Measurements from ENCODE around the gene ATF2.
A peak's percentile ranks its signal among the peaks of the same experiment; 100 is the strongest.
"Not testable (repeated sequence)": the region's sequence is repeated elsewhere in the genome, so short reads cannot be mapped to it uniquely, and the experiment has no call there.

Gene ATF2

DNA sequence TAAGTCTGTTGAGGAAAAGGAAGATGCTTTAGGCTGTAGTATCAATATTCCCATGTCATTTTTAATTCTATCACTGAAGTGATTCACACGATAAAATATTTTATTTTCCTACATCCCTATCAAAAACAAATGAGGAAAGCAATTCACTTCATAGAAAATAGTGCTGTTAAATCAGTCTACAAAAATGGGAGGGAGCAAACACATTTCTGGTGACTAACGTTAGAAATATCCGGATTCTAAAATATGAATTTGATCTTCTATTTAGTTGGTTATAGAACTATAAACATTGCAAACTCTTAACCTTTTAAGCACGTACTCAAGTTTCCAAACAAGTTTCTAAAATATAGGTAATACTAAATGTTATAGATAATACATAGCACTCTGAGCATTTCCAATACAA is 20.8 kb downstream of the ATF2 start:
- DNase-seq (ENCODE audit: low spot score in 2 of 2) (no peak), ATAC-seq (ENCODE audit: low read depth) (no peak)
- Mint-ChIP-seq H3K4me3 (no peak overlapping the region), H3K27me3 (no peaks in the 10 kb centered on the region), H3K4me1 (peaks cover 26% of the 10 kb centered on the region), H3K36me3 (peaks cover 13% of the 10 kb centered on the region), H3K9me3 (no peaks in the 10 kb centered on the region), H3K27ac (no peak overlapping the region)

DNA sequence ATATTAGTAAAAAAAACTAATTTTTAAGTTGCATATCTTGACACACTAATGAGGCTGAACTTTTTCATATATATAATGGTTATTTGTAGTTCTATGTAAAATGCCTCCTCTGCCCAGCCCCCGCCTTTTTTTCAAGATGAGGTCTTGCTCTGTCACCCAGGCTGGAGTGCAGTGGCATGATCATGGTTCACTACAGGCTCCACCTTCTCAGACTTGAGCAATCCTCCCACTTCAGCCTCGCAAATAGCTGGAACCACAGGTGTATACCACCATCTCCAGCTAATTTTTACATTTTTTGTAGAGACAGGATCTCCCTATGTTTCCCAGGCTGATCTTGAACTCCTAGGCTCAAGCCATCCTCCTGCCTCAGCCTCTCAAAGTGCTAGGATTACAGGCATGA is 24.3 kb downstream of the ATF2 start:
- ATAC-seq (ENCODE audit: low read depth) (no peak), DNase-seq (ENCODE audit: low spot score in 2 of 2) (no peak)
- Mint-ChIP-seq H3K4me1 (peaks cover 16% of the 10 kb centered on the region), H3K27me3 (no peaks in the 10 kb centered on the region), H3K9me3 (no peaks in the 10 kb centered on the region), H3K27ac (no peak overlapping the region), H3K36me3 (peaks cover 9% of the 10 kb centered on the region), H3K4me3 (no peak overlapping the region)

DNA sequence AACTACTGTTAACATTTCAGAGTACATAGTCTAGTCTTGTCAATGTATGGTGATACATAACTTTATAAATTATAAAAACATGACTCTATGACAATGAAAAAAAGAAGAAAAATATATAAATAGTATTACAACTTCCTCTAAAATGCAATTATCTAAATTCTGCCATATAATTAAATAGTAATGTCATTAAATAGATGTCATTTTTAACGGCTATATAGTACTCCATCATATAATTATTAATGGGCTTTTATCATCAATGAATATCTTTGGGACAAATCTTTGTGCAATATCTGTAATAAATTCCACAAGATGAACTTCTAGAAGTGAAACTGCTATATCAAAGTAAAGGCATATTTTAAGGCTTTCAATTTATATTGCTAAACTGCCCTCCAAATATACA is 24.8 kb downstream of the ATF2 start:
- H3K27ac Mint-ChIP-seq: no peak overlapping the region

DNA sequence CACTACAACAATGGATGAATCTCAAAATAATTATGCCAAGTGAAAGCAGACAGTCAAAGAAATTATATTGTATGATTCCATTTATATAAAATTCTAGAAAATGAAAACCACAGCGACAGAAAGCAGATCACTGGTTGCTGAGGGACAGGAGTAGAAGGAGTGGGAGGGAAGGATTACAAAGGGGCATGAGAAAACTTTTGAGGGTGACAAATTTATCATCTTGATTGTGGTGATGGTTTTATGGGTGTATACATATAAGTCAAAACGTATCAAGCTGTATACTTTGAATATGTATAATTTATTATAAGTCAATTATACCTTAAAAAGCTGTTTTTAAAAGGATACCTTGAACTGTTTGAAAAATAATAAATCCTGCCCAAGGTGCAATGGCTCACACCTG is 27.7 kb downstream of the ATF2 start:
- ATAC-seq (ENCODE audit: low read depth) (no peak), DNase-seq (ENCODE audit: low spot score in 2 of 2) (no peak)
- H3K27ac Mint-ChIP-seq: no peak overlapping the region
- no peaks in the 10 kb centered on the region for H3K9me3 Mint-ChIP-seq
- H3K4me1 Mint-ChIP-seq: peaks cover 21% of the 10 kb centered on the region
- no peak overlapping the region for H3K4me3 Mint-ChIP-seq
- peaks cover 18% of the 10 kb centered on the region for H3K36me3 Mint-ChIP-seq
- H3K27me3 Mint-ChIP-seq: no peaks in the 10 kb centered on the region

More for the DNA sequence above, 24.8 kb downstream of the ATF2 start:
- H3K4me1 Mint-ChIP-seq: peaks cover 16% of the 10 kb centered on the region
- no peak overlapping the region for H3K4me3 Mint-ChIP-seq
- peaks cover 12% of the 10 kb centered on the region for H3K36me3 Mint-ChIP-seq
- DNase-seq (ENCODE audit: low spot score in 2 of 2) (no peak), ATAC-seq (ENCODE audit: low read depth) (no peak)
- no peaks in the 10 kb centered on the region for H3K27me3 Mint-ChIP-seq
- no peaks in the 10 kb centered on the region for H3K9me3 Mint-ChIP-seq

DNA sequence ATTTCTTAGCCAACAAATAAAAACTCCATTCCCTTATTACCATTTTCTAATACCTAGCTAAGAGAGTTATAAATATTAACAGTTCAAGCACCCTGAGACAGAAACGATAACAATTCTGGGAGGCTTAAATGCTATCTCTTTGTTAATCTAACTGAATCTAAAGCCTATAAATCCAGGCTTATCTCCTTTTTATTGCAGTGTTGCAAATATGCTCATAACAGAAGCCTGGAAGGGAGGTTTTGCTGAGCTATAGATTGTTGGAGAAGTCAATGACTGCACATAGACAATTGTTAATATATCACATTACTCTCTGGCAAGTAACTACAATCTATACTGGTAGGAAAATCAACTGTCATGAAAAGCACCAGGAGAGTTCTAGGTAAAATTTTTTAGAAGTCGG is 30.2 kb downstream of the ATF2 start:
- ATAC-seq (ENCODE audit: low read depth) (no peak), DNase-seq (ENCODE audit: low spot score in 2 of 2) (no peak)
- Mint-ChIP-seq H3K4me1 (peaks cover 15% of the 10 kb centered on the region), H3K4me3 (no peak overlapping the region), H3K36me3 (peaks cover 25% of the 10 kb centered on the region), H3K27me3 (no peaks in the 10 kb centered on the region), H3K9me3 (no peaks in the 10 kb centered on the region), H3K27ac (no peak overlapping the region)

DNA sequence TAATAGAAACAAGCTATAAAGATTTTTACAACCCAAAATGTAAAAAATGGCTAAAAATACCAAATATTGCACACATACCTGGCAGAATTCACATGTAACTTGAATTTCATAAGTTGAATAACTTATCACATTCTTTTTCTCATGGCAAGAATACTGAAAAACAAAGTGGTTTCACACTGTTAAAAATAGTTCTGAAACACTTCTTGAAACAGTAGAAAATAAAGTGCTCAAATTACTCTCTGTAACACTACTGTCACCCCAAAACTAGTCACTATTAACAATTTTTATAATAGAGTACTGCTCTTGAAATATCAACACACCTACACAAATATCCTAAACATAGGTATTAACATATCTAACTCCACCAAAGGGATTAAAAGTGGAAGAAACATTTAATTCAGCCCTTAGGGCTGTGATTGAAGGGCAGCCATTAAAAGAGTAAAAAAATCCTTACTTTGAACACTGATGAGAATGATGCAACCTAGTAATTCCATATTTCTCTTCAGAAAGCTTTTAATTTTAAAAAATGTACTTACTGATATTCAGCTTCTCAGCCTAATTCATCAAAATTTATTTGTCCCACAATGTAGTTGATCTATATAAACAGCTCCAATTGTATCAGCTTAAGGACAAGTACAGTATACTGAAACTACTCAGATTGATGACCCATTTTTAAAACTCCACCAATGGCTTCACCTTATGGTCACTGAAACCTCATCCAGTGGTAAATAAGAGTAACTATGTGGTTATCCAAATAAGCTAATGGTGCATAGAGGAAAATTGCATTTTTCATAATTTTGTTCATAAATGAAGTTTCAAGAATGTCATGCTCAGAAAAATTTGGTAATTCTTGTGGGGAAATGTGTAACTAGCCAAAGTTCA is 31.4 kb downstream of the ATF2 start:
- peaks cover 21% of the 10 kb centered on the region for H3K36me3 Mint-ChIP-seq
- H3K4me3 Mint-ChIP-seq: no peak overlapping the region
- peaks cover 8% of the 10 kb centered on the region for H3K4me1 Mint-ChIP-seq
- no peaks in the 10 kb centered on the region for H3K27me3 Mint-ChIP-seq
- ATAC-seq (ENCODE audit: low read depth) (no peak), DNase-seq (ENCODE audit: low spot score in 2 of 2) (no peak)
- H3K9me3 Mint-ChIP-seq: no peaks in the 10 kb centered on the region
- H3K27ac Mint-ChIP-seq: no peak overlapping the region

DNA sequence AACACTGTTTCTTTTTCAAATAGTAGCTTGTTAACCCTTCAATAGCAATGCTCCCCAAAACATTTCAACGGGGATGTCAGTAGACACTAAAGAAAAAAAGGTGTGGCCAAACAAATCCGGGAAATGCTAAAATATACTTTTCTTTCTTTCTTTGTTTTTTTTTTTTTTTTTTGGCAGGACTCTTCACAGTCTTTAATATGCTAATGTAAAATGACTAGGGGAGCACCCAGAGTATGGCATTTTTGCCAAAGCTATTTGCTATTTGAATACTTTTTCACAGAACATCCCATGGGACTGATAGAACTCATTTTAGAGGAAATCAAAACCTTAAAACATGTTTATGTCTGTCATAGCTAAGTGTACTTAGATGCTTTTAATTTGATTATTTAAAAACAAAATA is 32.1 kb downstream of the ATF2 start:
- H3K36me3 Mint-ChIP-seq: peaks cover 21% of the 10 kb centered on the region
- no peaks in the 10 kb centered on the region for H3K9me3 Mint-ChIP-seq
- no peak for ATAC-seq (ENCODE audit: low read depth)

DNA sequence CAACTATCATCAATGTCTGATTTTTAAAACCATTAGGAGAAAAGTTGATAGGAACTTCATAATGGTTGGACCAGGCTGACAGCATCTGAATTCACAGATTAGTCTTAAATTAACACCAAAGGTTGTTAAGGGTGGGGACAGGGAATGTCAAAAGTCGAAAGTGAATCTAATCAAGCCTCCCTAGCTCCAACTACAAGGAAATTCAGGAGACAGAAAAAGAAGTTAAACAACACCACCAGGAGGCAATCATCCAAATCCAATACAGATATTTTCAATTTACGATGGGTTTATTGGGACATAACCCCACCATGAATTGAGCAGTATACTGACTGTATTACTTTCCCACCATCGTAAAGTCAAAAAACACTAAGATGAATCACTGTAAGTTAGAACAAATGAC is 32.8 kb downstream of the ATF2 start:
- Mint-ChIP-seq H3K9me3 (no peaks in the 10 kb centered on the region), H3K27ac (no peak overlapping the region), H3K36me3 (peaks cover 23% of the 10 kb centered on the region), H3K4me1 (peaks cover 8% of the 10 kb centered on the region), H3K27me3 (no peaks in the 10 kb centered on the region), H3K4me3 (no peak overlapping the region)
- DNase-seq (ENCODE audit: low spot score in 2 of 2) (no peak), ATAC-seq (ENCODE audit: low read depth) (no peak)

More for the DNA sequence above, 32.1 kb downstream of the ATF2 start:
- H3K27me3 Mint-ChIP-seq: no peaks in the 10 kb centered on the region
- no peak overlapping the region for H3K4me3 Mint-ChIP-seq
- H3K4me1 Mint-ChIP-seq: peaks cover 8% of the 10 kb centered on the region
- no peak overlapping the region for H3K27ac Mint-ChIP-seq
- DNase-seq (ENCODE audit: low spot score in 2 of 2): no peak

DNA sequence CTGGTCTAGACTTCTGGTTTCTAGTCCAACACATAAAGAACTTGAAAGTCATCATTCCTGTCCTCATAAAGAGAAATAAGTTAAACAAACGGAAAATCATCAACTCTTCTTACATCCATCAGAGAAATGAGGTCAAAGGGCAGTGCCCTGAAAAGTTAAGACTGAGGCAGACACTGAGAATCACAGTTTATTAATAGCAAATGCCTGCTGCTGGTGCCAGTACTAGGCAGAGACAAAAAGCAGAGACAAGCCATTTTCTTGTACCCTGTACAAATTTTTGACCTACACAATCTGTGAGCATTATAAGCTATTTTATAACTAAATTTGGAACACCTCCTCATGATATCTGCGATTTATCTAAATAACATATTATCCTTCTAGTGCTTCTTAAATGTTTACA is 36.8 kb downstream of the ATF2 start:
- ATAC-seq (ENCODE audit: low read depth) (no peak), DNase-seq (ENCODE audit: low spot score in 2 of 2) (no peak)

DNA sequence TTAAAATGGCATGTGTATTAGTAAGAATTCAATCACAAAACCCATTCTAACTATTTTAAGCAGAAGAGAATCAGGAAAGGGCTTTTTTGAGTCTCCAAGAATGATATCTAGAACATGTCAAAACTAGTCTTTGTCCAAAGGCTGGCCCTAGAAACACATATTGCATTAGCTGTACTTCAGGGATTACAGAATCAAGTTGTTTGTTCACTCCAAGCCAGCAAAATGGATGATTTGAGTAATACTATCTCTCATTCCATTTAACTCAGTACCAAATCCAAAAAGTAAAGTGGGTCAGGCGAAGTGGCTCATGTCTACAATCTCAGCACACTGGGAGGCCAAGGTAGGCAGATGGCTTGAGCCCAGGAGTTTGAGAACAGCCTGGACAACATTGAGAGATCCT is 41.3 kb downstream of the ATF2 start:
- peaks cover 23% of the 10 kb centered on the region for H3K36me3 Mint-ChIP-seq
- no peaks in the 10 kb centered on the region for H3K9me3 Mint-ChIP-seq
- H3K4me1 Mint-ChIP-seq: peaks cover 4% of the 10 kb centered on the region
- ATAC-seq (ENCODE audit: low read depth) (no peak), DNase-seq (ENCODE audit: low spot score in 2 of 2) (no peak)
- H3K4me3 Mint-ChIP-seq: no peak overlapping the region
- H3K27ac Mint-ChIP-seq: no peak overlapping the region
- no peaks in the 10 kb centered on the region for H3K27me3 Mint-ChIP-seq

More for the DNA sequence above, 36.8 kb downstream of the ATF2 start:
- H3K27me3 Mint-ChIP-seq: no peaks in the 10 kb centered on the region
- peaks cover 34% of the 10 kb centered on the region for H3K36me3 Mint-ChIP-seq
- no peak overlapping the region for H3K27ac Mint-ChIP-seq
- peaks cover 2% of the 10 kb centered on the region for H3K4me1 Mint-ChIP-seq
- no peak overlapping the region for H3K4me3 Mint-ChIP-seq
- no peaks in the 10 kb centered on the region for H3K9me3 Mint-ChIP-seq

DNA sequence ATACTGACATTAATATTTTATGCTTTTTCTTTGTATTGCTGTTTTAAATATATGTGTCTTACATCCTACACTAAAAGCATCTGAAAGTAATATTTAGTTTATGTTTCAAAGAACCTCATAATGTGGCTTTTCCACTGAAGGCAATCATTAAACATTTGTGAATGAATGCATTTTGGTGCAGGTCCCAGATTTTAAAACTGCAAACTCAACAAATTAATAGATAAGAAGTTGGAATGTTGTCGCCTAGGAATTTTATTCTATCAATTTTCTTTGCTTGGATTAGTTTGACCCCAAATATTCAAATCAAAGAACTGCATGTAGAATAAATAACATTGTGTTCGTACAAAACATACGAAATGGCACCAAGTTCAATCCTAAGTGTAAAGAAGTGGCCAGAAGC is 44.7 kb downstream of the ATF2 start:
- ATAC-seq (ENCODE audit: low read depth) (no peak), DNase-seq (ENCODE audit: low spot score in 2 of 2) (no peak)
- no peaks in the 10 kb centered on the region for H3K27me3 Mint-ChIP-seq
- no peak overlapping the region for H3K27ac Mint-ChIP-seq
- peaks cover 16% of the 10 kb centered on the region for H3K36me3 Mint-ChIP-seq
- peaks cover 8% of the 10 kb centered on the region for H3K4me1 Mint-ChIP-seq
- H3K4me3 Mint-ChIP-seq: no peak overlapping the region
- H3K9me3 Mint-ChIP-seq: no peaks in the 10 kb centered on the region

DNA sequence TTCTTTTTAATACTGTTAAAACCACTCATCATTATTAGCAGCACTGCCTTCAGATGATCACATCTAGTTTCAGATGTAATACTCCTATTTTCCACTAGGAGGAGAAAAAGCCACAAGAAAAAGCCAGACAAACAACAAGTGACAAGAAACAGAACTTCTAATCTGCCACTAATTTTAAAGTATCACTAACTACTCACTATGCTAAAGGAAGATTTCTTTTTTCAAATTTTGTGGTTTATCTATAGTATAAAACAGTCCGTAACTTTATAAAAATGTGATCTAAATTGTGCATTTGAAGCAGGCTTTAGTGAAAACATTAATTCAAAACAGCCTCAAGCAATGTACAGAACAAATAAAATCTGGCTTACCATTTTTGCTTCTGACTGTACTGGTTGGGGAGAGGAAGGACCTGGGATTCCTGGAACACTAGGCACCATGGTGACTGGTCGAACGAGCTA is 56.8 kb downstream of the ATF2 start:
- H3K36me3 Mint-ChIP-seq: peaks cover 26% of the 10 kb centered on the region
- no peak overlapping the region for H3K4me3 Mint-ChIP-seq
- no peaks in the 10 kb centered on the region for H3K27me3 Mint-ChIP-seq
- H3K9me3 Mint-ChIP-seq: no peaks in the 10 kb centered on the region
- ATAC-seq (ENCODE audit: low read depth): peak; percentile 57
- H3K4me1 Mint-ChIP-seq: peaks cover 2% of the 10 kb centered on the region
- DNase-seq (ENCODE audit: low spot score in 2 of 2): peak in 1 of 2 donors; percentile 36
- H3K27ac Mint-ChIP-seq: peak overlapping the region; percentile 60

DNA sequence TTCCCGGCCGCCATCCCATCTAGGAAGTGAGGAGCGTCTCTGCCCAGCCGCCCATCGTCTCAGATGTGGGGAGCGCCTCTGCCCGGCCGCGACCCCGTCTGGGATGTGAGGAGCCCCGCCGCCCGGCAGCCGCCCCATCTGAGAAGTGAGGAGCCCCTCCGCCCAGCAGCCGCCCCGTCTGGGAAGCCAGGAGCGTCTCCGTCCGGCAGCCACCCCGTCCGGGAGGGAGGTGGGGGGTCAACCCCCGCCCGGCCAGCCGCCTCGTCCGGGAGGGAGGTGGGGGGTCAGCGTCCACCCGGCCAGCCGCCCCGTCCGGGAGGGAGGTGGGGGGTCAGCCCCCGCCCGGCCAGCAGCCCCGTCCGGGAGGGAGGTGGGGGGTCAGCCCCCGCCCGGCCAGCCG is 59.9 kb downstream of the ATF2 start:
- not testable (repeated sequence) for H3K27ac Mint-ChIP-seq; DNase-seq (ENCODE audit: low spot score in 2 of 2); H3K27me3 Mint-ChIP-seq; H3K4me1 Mint-ChIP-seq; H3K4me3 Mint-ChIP-seq; ATAC-seq (ENCODE audit: low read depth); H3K9me3 Mint-ChIP-seq
- H3K36me3 Mint-ChIP-seq: peaks cover 19% of the 10 kb centered on the region

DNA sequence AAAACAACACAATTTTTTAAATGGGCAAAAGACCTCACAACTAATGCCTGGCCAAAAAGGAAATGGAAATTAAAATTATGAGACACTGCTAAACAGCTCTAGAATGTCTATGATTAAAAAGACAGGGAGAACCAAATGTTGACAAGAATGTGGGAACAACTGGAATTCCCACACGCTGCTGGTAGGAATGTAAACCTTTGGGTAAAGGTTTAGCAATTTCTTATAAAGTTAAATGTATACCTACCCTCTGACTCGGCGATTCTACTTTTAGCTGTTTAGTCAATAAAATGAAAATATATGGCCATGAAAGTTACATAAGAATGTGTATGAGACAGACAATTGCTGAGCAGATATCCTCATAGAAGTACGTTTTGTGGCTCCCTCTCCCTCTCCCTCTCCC is 60.9 kb downstream of the ATF2 start:
- H3K4me1 Mint-ChIP-seq: peaks cover 2% of the 10 kb centered on the region
- DNase-seq (ENCODE audit: low spot score in 2 of 2) (no peak), ATAC-seq (ENCODE audit: low read depth) (no peak)
- H3K27me3 Mint-ChIP-seq: no peaks in the 10 kb centered on the region
- H3K36me3 Mint-ChIP-seq: peaks cover 19% of the 10 kb centered on the region
- H3K4me3 Mint-ChIP-seq: no peak overlapping the region
- H3K27ac Mint-ChIP-seq: no peak overlapping the region
- no peaks in the 10 kb centered on the region for H3K9me3 Mint-ChIP-seq

DNA sequence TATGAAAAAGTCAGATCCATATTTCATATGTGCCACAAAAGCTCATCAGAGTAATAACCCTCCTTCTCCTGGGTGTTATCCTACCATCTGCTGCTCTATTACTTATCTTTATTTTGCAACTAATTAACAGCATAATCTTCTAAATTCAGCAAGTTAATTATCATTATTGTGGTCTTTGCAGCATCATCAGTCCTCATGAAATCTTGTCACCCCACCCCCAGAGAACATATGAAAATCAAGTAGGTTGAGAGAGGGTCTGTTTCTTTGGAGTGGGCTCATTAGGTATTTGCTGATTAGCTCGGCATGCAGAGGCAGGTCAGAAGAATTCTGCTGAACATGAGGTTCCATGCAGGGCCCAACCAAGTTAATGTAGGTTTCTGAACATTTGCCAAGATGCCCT is 64.8 kb downstream of the ATF2 start:
- Mint-ChIP-seq H3K4me3 (no peak overlapping the region), H3K27me3 (no peaks in the 10 kb centered on the region), H3K36me3 (peaks cover 26% of the 10 kb centered on the region), H3K4me1 (no peaks in the 10 kb centered on the region), H3K9me3 (no peaks in the 10 kb centered on the region), H3K27ac (no peak overlapping the region)
- ATAC-seq (ENCODE audit: low read depth) (no peak), DNase-seq (ENCODE audit: low spot score in 2 of 2) (no peak)

Measured in memory B cell (primary cell).